ENCODE data around the gene P2RY2.

GRCh38 chr11:73269459-73270015 is 51.5 kb downstream of the P2RY2 start:
- TF ChIP-seq CTCF (conservative IDR thresholded peaks at IDR 0.05; ENCODE audit: low read length) (no peak), EZH2phosphoT487 (IDR thresholded peaks at IDR 0.05; ENCODE audit: borderline replicate concordance, low read depth, low read length) (no peak)

Data from OCI-LY7 (cell line).